ENCODE measurements around the gene CCDC86. TPM values are rescaled to one million over a fixed set of nuclear protein-coding genes. Genes with fewer than 3 reads are reported as not detected.

CCDC86 gene
- total RNA-seq, 4 donors from 2014 or later: 32.5 to 46.3 (median 40.3) TPM

- Histone ChIP-seq H3K27me3 (no peaks in the 10 kb centered on the region), H3K4me3 (no peak overlapping the region), H3K27ac (no peak overlapping the region), H3K36me3 (no peaks in the 10 kb centered on the region), H3K9me3 (no peaks in the 10 kb centered on the region), H3K4me1 (peaks cover 7% of the 10 kb centered on the region)
- TF ChIP-seq POLR2AphosphoS5 (IDR thresholded peaks at IDR 0.05) (no peak), CTCF (IDR thresholded peaks at IDR 0.05) (no peak), POLR2A (IDR thresholded peaks at IDR 0.05) (no peak), EP300 (IDR thresholded peaks at IDR 0.05) (no peak)
- DNase-seq (ENCODE audit: low spot score in 2 of 2): no peak
- 98% methylated on average over 4 of the region's 4 CpGs for WGBS
Measured at GRCh38 chr11:60810151-60810550, 31.8 kb upstream of the CCDC86 start.

GRCh38 chr11:60810569-60810968, 31.3 kb upstream of the CCDC86 start:
- 28% methylated on average over 8 of the region's 8 CpGs for WGBS
- Histone ChIP-seq H3K36me3 (no peaks in the 10 kb centered on the region), H3K27ac (no peak overlapping the region), H3K4me1 (peaks cover 7% of the 10 kb centered on the region), H3K27me3 (no peaks in the 10 kb centered on the region), H3K9me3 (no peaks in the 10 kb centered on the region), H3K4me3 (no peak overlapping the region)
- DNase-seq (ENCODE audit: low spot score in 2 of 2): no peak
- TF ChIP-seq POLR2AphosphoS5 (IDR thresholded peaks at IDR 0.05) (no peak), EP300 (IDR thresholded peaks at IDR 0.05) (no peak), POLR2A (IDR thresholded peaks at IDR 0.05) (no peak), CTCF (IDR thresholded peaks at IDR 0.05) (no peak)

- Histone ChIP-seq H3K36me3 (no peaks in the 10 kb centered on the region), H3K27ac (no peak overlapping the region), H3K4me3 (no peak overlapping the region), H3K27me3 (no peaks in the 10 kb centered on the region), H3K9me3 (peaks cover 3% of the 10 kb centered on the region), H3K4me1 (peaks cover 7% of the 10 kb centered on the region)
- WGBS: 82% methylated on average over 1 of the region's 1 CpG
- no peak for DNase-seq (ENCODE audit: low spot score in 2 of 2)
- TF ChIP-seq CTCF (IDR thresholded peaks at IDR 0.05): no peak
- TF ChIP-seq POLR2AphosphoS5 (IDR thresholded peaks at IDR 0.05): no peak
- no peak for TF ChIP-seq EP300 (IDR thresholded peaks at IDR 0.05)
Measured at GRCh38 chr11:60813324-60813723, 28.6 kb upstream of the CCDC86 start.

GRCh38 chr11:60814112-60814511, 27.8 kb upstream of the CCDC86 start:
- no peaks in the 10 kb centered on the region for H3K36me3 ChIP-seq
- no peak for DNase-seq (ENCODE audit: low spot score in 2 of 2)
- no peak overlapping the region for H3K4me3 ChIP-seq
- H3K27ac ChIP-seq: no peak overlapping the region
- TF ChIP-seq EP300 (IDR thresholded peaks at IDR 0.05) (no peak), CTCF (IDR thresholded peaks at IDR 0.05) (no peak), POLR2AphosphoS5 (IDR thresholded peaks at IDR 0.05) (no peak), POLR2A (IDR thresholded peaks at IDR 0.05) (no peak)
- peaks cover 7% of the 10 kb centered on the region for H3K4me1 ChIP-seq
- peaks cover 3% of the 10 kb centered on the region for H3K9me3 ChIP-seq
- 88% methylated on average over 2 of the region's 2 CpGs for WGBS
- H3K27me3 ChIP-seq: no peaks in the 10 kb centered on the region

DNA sequence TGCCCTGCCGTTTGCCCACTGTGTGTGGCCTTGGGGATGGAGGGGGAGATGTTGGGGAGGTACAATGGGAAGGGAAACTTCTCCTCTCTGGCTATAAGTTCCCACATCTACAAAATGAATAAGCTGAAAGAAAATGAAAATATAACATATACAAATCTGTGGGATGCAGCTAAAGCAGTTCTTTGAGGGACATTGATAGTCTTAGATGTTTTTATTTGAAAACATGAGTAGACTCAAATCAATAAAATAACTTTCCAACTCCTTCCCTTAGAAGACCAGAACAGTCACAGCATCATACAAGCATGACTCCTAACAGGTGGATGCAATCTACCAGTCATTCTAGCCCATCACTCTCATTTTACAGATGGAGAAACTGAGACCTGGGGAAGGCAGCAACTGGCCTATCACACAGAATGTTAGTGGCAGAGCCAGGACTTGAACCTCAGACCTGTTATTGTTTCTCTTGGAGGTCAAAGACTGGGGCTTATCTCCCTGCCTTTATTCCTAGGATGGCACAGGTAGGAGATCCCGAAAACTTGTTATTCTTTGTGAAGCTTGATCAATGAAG, 25.2 kb upstream of the CCDC86 start:
- no peak overlapping the region for H3K4me3 ChIP-seq
- H3K4me1 ChIP-seq: no peaks in the 10 kb centered on the region
- peaks cover 3% of the 10 kb centered on the region for H3K9me3 ChIP-seq
- DNase-seq (ENCODE audit: low spot score in 2 of 2): no peak
- TF ChIP-seq EP300 (IDR thresholded peaks at IDR 0.05): no peak
- TF ChIP-seq POLR2AphosphoS5 (IDR thresholded peaks at IDR 0.05): no peak
- TF ChIP-seq POLR2A (IDR thresholded peaks at IDR 0.05): no peak
- TF ChIP-seq CTCF (IDR thresholded peaks at IDR 0.05): no peak
- no peaks in the 10 kb centered on the region for H3K36me3 ChIP-seq
- no peak overlapping the region for H3K27ac ChIP-seq
- WGBS: 100% methylated on average over 2 of the region's 2 CpGs
- no peaks in the 10 kb centered on the region for H3K27me3 ChIP-seq
